ENCODE data around the gene CYP2D6.

DNA sequence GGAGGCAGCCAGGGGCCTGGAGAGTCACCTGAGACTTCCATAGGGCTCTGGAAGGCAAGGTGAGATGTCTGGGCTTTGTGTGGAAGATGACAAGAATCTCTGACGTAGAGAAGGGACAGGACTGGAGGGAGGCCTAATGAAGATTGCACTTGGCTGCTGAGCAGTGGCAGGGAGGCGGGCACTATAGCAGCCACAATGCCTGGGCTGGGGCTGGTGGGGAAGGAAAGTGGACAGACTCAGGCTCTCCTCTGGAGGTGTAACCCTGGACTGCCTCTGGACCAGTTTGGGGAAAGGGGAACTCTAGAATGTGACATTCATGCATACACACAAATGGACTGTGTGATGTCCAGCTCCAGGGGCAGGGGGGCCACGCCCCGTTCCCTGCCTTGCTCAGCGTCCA lies 34.3 kb upstream of the CYP2D6 start:
- TF ChIP-seq, protein P1, sequence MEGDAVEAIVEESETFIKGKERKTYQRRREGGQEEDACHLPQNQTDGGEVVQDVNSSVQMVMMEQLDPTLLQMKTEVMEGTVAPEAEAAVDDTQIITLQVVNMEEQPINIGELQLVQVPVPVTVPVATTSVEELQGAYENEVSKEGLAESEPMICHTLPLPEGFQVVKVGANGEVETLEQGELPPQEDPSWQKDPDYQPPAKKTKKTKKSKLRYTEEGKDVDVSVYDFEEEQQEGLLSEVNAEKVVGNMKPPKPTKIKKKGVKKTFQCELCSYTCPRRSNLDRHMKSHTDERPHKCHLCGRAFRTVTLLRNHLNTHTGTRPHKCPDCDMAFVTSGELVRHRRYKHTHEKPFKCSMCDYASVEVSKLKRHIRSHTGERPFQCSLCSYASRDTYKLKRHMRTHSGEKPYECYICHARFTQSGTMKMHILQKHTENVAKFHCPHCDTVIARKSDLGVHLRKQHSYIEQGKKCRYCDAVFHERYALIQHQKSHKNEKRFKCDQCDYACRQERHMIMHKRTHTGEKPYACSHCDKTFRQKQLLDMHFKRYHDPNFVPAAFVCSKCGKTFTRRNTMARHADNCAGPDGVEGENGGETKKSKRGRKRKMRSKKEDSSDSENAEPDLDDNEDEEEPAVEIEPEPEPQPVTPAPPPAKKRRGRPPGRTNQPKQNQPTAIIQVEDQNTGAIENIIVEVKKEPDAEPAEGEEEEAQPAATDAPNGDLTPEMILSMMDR (IDR thresholded peaks at IDR 0.05) = no peak
- TF ChIP-seq SIN3A (IDR thresholded peaks at IDR 0.05; ENCODE audit: borderline replicate concordance, insufficient read depth, low read depth, low read length) (no peak), POLR2AphosphoS5 (IDR thresholded peaks at IDR 0.05; ENCODE audit: low read depth, low read length) (no peak), TCF7L2 (IDR thresholded peaks at IDR 0.05; ENCODE audit: low read depth, low read length) (no peak)
- TF ChIP-seq, protein P2, sequence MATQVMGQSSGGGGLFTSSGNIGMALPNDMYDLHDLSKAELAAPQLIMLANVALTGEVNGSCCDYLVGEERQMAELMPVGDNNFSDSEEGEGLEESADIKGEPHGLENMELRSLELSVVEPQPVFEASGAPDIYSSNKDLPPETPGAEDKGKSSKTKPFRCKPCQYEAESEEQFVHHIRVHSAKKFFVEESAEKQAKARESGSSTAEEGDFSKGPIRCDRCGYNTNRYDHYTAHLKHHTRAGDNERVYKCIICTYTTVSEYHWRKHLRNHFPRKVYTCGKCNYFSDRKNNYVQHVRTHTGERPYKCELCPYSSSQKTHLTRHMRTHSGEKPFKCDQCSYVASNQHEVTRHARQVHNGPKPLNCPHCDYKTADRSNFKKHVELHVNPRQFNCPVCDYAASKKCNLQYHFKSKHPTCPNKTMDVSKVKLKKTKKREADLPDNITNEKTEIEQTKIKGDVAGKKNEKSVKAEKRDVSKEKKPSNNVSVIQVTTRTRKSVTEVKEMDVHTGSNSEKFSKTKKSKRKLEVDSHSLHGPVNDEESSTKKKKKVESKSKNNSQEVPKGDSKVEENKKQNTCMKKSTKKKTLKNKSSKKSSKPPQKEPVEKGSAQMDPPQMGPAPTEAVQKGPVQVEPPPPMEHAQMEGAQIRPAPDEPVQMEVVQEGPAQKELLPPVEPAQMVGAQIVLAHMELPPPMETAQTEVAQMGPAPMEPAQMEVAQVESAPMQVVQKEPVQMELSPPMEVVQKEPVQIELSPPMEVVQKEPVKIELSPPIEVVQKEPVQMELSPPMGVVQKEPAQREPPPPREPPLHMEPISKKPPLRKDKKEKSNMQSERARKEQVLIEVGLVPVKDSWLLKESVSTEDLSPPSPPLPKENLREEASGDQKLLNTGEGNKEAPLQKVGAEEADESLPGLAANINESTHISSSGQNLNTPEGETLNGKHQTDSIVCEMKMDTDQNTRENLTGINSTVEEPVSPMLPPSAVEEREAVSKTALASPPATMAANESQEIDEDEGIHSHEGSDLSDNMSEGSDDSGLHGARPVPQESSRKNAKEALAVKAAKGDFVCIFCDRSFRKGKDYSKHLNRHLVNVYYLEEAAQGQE (IDR thresholded peaks at IDR 0.05; ENCODE audit: insufficient read depth in 1 of 2, low read depth in 2 of 2, low read length in 1 of 2) = no peak
